RPMI7951 (cell line): ENCODE data around the gene POU2F1. TPM values are rescaled to one million over a fixed set of nuclear protein-coding genes. Genes with fewer than 3 reads are reported as not detected.

Experiments
- DNase-seq: peaks from one replicate; pipeline ENCODE4 v3.0.0-alpha.2; 2012; ENCODE audit warnings: low read depth
- total RNA-seq: library from RNA; depleted of rRNA; stranded (reverse); fragments of >200 nt; shearing (Covaris generic); gene quantifications from 2 replicates; pipeline ENCODE4 v1.2.3, GENCODE V29; 2014

Gene POU2F1
- total RNA-seq, 1 experiment from 2014 or later = 8.4 TPM

GRCh38 chr1:167423684-167424619 is 203.3 kb downstream of the POU2F1 start:
- no peak for DNase-seq

GRCh38 chr1:167425482-167425881 is 204.8 kb downstream of the POU2F1 start:
- no peak for DNase-seq

GRCh38 chr1:167426716-167427115 is 206.0 kb downstream of the POU2F1 start:
- DNase-seq = no peak

- no peak for DNase-seq
These were observed 207.2 kb downstream of the POU2F1 start for GRCh38 chr1:167427848-167428247.

GRCh38 chr1:167428395-167428794 is 207.7 kb downstream of the POU2F1 start:
- DNase-seq = peak; percentile 34

- no peak for DNase-seq
These were observed 208.9 kb downstream of the POU2F1 start for GRCh38 chr1:167429612-167430011.

GRCh38 chr1:167430134-167430848 is 209.6 kb downstream of the POU2F1 start:
- no peak for DNase-seq

- no peak for DNase-seq
These were observed 210.2 kb downstream of the POU2F1 start for GRCh38 chr1:167430849-167431242.

- no peak for DNase-seq
These were observed 210.7 kb downstream of the POU2F1 start for GRCh38 chr1:167431261-167431908.

- DNase-seq = no peak
These were observed 211.4 kb downstream of the POU2F1 start for GRCh38 chr1:167431909-167432650.

- no peak for DNase-seq
These were observed 212.1 kb downstream of the POU2F1 start for GRCh38 chr1:167432780-167433179.

- DNase-seq = no peak
These were observed 213.2 kb downstream of the POU2F1 start for GRCh38 chr1:167433884-167434283.

GRCh38 chr1:167434306-167434705 is 213.6 kb downstream of the POU2F1 start:
- no peak for DNase-seq

GRCh38 chr1:167435484-167435883 is 214.8 kb downstream of the POU2F1 start:
- DNase-seq = no peak

- DNase-seq = no peak
These were observed 217.8 kb downstream of the POU2F1 start for GRCh38 chr1:167438171-167439138.

GRCh38 chr1:167439301-167439988 is 218.8 kb downstream of the POU2F1 start:
- DNase-seq = peak; percentile 41

GRCh38 chr1:167440345-167440744 is 219.7 kb downstream of the POU2F1 start:
- no peak for DNase-seq

GRCh38 chr1:167440776-167441175 is 220.1 kb downstream of the POU2F1 start:
- DNase-seq = no peak

GRCh38 chr1:167441222-167441621 is 220.5 kb downstream of the POU2F1 start:
- DNase-seq = no peak
